ENCODE data around the gene CD22.
"Not testable (repeated sequence)": the region's sequence is repeated elsewhere in the genome, so short reads cannot be mapped to it uniquely, and the experiment has no call there.

Gene CD22

DNA sequence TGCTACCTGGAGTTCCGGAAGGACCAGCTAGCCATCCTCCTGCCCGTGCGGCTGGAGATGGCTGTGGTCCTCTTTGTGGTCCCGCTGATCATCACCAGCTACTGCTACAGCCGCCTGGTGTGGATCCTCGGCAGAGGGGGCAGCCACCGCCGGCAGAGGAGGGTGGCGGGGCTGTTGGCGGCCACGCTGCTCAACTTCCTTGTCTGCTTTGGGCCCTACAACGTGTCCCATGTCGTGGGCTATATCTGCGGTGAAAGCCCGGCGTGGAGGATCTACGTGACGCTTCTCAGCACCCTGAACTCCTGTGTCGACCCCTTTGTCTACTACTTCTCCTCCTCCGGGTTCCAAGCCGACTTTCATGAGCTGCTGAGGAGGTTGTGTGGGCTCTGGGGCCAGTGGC lies 30.4 kb downstream of the CD22 start:
- DNase-seq (ENCODE audit: low read depth), result not testable (repeated sequence)

DNA sequence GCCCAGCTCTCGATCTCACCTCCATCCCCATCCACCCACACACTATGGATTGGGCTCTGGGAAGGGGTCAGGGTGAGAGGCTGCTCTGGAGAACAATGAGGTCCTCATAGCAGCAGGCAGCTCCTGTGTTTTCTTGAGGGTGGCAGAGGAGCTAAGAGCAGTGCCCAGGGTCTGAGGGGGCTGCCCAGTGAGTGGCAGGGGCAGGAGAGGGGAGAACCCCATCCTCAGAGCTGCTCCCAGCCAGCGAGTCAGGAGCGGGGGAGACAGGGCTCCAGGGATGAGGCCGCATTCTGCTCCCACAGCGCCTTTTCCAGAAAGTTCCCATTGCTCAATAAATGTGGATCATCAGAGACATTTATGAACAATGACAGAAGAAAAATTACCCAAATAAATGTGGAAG lies 31.1 kb downstream of the CD22 start:
- DNase-seq (ENCODE audit: low read depth), result not testable (repeated sequence)

DNA sequence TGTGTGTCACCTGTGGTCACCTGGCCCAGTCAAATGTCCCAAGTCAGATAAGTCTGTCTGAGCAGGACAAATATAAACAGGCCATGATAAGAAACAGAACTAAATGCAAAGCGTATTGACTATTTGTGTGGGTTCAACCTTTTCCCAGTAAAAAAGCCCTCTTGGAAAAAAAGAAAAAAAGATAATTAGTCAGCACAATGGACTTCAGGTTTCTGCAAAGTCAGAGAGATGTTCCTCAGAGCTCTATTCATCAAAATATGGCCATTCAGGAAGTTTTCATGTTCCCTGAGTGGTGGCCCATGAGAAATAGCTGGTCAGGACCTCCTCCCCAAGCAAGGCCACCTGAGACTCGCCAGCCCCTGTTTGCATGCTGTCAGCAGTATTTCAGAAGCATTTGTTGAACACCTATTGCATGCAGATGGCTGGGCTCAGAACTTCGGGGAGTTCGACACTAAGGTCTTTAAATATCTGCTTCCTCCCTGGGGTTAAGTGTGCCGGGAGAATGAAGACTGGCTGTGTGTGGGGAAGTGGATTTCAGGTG lies 32.0 kb downstream of the CD22 start:
- DNase-seq (ENCODE audit: low read depth), result no peak

DNA sequence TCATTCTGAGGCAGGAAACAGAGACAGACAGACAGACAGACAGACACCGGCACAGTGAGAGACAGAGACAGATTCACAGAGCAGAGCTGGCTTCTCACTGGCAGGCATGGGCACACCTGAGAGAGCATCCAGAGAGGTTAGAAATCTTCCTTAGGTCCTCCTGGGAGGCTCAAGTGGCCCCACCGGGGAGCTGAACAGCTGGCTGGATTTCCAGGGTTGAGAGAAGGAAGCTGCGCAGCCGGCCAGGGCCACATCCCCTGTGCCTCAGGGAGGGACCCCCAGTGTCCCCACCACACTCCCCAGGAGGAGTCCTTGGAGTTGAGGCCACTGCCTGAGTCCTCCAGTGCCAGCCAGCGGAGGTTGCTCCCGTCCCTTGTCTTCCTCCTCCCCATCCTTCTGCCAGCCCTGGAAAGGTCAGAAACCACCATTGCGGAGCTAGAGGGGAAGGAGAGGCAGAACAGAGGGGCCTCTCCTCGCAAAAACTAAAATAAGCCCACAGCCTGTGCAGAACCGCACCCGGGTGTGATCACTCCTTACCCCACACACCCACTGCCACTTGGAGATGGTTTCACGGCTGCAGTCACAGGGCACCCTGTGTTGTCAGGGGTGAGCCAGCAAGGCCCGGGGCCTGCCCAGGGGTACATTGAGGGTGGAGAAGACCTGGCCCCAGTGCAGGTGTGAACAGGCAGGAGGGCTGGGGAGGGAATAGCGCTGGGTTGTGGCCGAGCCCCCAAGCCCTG lies 33.4 kb downstream of the CD22 start:
- no peak for DNase-seq (ENCODE audit: low read depth)

DNA sequence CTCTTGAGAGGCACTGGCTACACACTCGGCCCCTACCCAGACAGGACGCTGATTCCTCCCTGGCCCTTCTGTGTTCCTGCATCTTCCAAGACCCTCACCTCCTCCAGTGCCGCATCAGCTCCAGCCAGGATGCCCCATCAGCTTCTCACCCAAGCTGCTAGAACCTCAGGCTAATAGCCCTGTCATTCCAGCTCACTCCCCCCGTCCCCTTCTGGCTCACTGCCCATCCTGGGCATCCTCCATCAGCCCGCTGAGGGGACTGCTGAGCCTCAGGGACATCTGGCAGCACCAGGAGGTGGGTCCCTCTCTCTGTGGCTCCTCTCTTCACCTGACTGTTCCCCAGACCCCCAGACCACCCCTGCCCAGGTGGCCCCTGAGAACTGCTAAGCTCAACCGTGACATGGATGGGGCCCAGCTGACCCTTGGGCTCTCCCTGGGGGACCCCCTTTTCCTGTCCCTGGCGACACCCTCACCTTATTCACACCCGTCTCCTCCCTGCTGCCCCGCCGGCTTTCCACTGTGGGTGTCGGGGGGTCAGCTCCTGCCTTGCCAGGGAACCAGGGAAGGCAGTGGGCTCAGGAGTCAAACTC lies 34.1 kb downstream of the CD22 start:
- no peak for DNase-seq (ENCODE audit: low read depth)

DNA sequence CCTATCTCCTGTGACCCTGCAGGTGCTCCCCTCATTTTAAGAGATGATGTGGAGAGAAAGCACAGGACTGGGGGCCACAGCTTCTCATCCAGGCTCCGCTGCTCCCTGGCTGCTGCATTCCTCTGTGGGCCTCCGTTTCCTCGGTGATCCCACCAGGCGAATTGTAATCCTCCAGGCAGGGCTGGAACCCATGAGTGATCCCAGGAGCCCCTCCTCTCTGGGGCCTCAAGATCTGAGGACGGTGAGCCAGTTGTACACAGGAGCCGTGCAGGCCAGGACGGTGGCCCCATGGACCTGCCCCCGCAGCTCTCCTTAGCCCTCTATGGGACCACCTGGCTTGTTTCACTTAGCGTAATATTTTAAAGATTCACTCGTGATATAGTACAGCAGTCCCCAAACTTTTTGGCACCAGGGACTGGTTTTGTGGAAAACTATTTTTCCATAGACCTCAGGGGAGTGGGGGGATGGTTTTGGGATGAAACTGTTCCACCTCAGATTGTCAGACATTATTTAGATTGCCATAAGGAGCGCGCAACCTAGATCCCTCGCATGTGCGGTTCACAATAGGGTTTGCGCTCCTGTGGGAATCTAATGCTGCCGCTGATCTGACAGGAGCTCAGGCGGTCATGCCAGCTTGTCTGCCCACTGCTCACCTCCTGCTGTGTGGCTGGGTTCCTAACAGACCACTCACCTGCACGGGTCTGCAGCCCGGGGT lies 34.9 kb downstream of the CD22 start:
- DNase-seq (ENCODE audit: low read depth), result no peak

DNA sequence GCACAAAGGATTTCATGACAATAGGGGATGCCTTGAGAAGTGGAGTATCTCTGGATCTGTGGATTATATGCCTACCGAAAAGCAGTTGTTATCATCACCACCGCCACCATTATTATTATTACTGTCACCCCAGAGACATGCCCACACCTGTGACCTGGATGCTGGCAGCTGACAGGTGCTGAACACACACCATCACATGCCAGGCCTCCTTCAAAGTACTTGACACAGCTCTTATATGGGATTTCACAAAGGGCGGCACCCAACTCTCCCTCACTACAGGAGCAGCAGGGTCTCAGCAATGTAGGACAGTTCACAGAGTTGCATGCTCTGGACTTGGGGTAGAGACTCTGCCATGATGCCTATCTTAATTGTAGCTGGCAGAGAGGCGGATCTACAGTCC lies 36.3 kb downstream of the CD22 start:
- DNase-seq (ENCODE audit: low read depth), result no peak

DNA sequence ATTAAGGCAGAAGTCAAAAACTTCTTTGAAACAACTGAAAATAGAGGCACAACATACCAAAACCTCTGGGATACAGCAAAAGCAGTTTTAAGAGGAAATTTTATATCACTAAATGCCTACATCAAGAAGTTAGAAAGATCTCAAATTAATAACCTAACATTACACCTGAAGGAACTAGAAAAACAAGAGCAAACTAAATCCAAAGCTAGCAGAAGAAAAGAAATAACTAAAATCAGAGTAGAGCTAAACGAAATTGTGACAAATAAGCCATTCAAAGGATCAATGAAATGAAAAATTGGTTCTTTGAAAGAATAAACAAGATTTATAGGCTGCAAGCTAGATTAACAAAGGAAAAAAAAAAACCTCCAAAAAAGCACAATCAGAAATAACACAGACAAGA lies 39.4 kb downstream of the CD22 start:
- DNase-seq (ENCODE audit: low read depth), result no peak

DNA sequence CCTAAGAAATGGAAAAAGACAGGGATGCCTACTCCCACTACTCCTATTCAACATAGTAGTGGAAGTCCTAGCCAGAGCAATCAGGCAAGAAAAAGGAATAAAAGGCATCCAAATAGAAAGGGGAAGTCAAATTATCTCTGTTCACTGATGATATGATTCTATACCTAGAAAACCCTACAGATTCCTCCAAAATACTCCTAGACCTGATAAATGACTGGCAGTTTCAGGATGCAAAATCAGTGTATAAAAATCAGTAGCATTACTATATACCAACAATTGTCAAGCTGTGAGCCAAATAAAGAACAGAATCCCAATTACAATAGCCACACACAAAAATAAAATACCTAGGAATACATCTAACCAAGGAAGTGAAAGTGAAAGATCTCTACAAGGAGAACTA lies 40.5 kb downstream of the CD22 start:
- DNase-seq (ENCODE audit: low read depth), result no peak

DNA sequence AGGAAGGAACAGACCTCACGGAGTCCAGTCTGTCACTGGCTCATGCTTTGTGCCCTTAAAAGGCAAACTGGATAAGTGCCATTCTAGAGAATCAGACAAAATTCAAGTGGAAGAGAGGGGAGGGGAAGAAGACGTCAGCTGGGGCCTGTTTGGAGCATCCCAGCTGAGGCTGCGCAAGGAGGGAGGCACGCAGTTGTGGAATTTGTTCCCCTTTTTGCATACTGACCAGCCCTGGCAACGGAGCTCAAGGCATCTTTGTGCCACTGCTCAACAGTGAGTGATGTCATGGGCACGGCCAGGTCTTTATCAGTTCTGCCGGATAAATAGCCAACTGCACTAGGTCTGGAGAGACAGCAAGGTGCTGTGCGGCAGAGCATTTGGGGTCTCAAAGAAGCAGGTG lies 41.7 kb downstream of the CD22 start, which contains the start of gene GPR42:
TSS of gene GPR42 (plus strand) at position 347 of the 400 bp plus-strand sequence. CDS start 292 bp downstream, outside the sequence.
- DNase-seq (ENCODE audit: low read depth), result no peak

DNA sequence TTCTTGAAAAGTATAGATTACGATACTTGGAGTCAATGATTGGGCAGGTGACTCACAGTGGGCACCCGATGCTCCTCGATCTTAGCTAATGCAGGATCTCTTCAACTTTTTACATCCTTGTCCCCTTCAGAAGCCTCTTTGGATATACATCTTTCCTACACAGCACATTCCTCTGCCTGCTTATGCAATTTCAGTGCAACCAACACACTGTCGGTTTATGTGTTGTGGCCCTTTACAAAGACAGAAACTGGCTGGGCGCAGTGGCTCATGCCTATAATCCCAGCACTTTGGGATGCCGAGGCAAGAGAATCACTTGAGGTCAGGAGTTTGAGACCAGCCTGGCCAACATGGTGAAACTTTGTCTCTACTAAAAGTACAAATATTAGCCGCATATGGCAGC lies 44.5 kb downstream of the CD22 start:
- no peak for DNase-seq (ENCODE audit: low read depth)

DNA sequence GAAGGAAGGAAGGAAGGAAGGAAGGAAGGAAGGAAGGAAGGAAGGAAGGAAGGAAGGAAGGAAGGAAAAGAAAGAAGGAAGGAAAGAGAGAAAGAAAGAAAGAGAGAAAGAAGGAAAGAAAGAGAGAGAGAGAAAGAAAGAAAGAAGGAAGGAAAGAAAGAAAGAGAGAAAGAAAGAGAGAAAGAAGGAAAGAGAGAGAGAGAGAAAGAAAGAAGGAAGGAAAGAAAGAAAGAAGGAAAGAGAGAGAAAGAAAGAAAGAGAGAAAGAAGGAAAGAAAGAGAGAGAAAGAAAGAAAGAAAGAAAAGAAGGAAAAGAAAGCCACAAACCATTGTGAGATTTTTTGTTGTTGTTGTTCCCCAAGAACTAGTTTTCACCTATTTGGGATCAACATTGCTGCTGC lies 45.0 kb downstream of the CD22 start:
- not testable (repeated sequence) for DNase-seq (ENCODE audit: low read depth)

DNA sequence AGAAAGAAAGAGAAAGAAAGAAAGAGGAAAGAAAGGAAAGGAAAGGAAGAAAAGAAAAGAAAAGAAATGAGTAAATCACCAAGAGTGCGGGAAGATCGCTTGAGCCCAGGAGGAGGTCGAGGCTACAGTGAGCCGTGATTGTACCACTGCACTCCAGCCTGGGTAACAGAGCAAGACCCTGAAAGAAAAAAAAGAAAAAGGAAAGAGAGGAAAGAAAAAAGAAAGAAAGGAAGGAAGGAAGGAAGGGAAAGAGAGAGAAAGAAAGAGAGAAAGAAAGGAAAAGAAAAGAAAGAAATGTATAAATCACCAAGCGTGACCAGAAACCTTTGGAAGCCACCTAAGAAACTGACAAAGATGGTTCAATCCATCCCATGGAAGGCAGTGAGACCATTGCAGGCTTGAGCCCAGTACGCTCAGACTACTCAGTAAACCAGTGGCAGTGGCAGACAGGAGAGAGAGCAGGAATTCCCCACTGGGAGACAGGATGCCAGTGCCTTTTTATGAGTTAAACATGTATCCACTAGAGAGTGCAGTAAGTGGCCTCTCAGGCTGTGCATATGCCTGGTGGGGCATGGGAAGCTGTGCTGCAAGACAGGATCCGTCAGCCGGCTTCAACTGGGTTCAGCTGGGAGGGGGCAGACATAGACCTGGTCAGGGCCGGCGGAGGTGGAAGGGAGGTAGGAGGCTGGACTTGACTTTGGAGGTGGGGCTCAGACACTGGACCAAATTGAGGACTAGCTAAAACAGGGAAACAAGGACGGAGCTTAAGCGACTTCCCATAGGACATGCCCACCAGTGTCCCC lies 46.7 kb downstream of the CD22 start:
- DNase-seq (ENCODE audit: low read depth), result no peak

DNA sequence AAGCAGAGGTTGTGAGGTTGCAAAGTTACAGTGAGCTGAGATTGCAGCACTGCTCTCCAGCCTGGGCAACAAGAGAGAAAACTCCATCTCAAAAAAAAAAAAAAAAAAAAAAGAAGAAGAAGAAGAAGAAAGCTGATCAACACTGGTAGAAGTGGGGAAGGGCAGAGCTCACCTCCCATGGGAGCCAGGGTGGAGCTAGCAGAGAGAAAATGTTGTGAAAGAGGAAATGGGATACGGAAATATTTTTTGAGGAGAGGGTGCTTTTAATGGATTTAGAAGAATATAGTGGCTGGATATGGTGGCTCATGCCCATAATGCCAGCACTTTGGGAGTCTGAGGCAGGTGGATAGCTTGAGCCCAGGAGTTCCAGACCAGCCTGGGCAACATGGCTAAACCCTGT lies 48.7 kb downstream of the CD22 start:
- DNase-seq (ENCODE audit: low read depth), result no peak

DNA sequence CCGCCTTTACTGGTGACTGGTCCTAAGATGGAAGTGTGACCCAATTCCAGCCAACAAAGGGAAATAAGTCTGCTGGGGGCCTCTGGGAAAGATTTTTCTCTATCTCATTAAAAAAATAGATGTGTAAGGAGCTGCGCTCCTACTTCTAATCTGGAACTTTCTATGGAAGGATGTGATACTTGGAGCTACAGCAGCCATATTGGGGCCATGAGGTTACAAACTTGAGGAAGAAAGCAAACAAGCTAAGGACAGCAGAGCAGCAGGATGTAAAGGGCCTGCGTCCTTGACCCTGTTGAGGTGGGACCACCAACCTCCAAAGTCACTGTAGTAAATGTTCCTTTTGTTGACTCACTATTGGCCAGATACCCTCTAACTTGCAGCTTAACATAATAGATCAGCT lies 49.4 kb downstream of the CD22 start:
- DNase-seq (ENCODE audit: low read depth), result no peak

DNA sequence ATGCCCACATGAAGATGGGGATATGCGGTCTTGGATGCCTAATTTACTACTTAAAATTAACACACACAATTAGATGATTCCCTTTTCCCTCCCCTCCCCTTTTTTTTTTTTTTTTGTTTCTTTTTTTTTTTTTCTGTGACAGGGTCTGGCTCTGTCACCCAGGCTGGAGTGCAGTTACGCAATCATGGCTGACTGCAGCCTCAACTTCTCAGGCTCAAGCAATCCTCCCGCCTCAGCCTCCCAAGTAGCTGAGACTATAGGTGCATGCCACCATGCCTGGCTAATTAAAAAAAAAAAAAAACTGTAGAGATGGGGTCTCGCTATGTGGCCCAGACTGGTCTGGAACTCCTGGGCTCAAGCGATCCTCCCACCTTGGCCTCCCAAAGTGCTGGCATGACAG lies 50.6 kb downstream of the CD22 start:
- DNase-seq (ENCODE audit: low read depth), result not testable (repeated sequence)

DNA sequence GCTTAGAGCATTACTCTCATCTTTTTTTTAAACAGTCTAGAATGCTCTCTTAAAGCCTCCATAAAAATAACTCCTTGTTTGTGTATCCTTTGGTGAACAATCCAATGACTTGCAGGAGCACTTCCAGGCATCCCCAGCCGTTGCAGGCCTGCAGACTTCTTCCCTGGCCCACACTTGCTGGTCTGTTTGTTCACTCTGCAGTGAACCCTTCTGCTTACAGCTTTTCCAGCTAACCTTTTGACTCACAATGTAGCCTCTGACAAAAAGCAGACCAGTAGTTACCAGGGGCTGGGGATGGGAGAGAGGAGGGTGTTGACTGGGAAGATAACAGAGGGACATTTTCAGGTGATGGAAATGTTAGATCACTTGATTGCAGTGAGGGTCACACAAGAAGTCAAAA lies 51.0 kb downstream of the CD22 start:
- DNase-seq (ENCODE audit: low read depth), result no peak

DNA sequence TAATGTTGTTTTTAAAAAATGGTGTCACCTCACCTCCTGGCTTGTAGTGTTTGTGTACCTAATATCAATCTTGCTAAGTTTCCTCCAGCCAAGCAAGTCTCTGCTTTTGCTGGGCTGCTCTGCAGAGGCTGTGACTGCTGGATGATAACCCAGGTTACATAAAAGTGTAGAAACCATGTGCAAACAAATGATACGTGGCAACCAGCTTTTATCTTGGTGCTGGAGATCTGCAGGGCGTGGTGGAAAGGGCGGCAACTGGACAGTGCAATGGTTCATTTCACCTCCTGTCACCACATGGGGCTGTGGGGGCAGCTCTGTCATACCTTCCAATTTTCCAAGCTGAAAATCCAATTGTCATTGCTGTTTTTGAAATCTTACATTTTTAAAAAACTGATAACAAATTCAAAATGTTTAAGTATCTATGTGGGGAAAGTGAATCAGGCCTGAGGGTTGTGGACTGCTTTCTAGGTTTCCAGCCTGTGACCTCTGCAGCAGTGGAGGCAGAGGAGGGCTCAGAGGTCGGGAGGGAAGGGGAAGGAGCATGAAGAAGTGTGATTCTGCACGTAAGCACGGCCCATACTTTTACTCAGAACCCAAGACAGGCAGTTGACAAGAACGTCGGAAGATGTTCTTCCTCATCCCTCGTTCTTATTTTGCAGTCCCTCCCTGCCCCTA lies 51.6 kb downstream of the CD22 start:
- DNase-seq (ENCODE audit: low read depth), result no peak

DNA sequence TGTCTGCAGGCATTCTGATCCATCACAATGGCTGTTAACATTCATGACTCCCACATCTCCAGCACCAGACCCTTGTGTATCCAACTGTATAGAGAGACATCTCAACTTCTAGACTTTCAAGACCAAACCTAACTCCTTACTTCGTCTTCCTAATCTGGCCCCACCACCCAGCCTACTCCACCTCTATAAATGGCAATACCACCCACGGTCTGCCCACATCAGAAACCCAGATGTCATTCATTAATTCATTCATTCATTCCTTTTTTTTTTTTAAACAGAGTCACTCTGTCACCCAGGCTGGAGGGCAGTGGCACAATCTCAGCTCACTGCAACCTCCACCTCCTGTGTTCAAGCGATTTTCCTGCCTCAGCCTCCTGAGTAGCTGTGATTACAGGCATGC lies 52.3 kb downstream of the CD22 start:
- DNase-seq (ENCODE audit: low read depth), result no peak

DNA sequence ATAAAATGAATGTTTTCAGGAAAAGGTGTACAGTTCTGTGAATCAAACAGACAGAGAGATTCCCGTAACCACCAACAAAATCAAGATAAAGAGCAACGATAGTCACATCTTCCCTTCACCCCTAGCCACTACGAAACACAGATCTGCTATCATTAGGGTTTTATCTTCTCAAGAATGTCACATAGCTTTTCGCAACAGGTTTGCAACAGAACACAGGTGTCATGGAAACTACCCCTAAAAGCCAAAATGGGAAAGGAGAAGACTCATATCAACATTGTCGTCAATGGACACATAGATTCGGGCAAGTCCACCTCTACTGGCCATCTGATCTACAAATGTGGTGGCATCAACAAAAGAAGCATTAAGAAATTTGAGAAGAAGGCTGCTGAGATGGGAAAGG lies 52.9 kb downstream of the CD22 start:
- DNase-seq (ENCODE audit: low read depth), result no peak

DNA sequence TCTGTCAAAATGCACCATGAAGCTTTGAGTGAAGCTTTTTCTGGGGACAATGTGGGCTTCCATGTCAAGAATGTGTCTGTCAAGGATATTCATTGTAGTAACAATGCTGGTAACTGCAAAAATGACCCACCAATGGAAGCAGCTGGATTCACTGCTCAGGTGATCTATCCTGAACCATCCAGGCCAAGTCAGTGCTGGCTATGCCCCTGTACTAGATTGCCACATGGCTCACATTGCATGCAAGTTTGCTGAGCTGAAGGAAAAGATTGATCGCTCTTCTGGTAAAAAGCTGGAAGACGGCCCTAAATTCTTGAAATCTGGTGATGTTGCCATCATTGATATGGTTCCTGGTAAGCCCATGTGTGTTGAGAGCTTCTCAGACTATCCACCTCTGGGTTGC lies 54.5 kb downstream of the CD22 start:
- DNase-seq (ENCODE audit: low read depth), result no peak
